Endothelial cell of umbilical vein (primary cell): ENCODE measurements around the gene MKRN1. TPM values are rescaled to one million over a fixed set of nuclear protein-coding genes. Genes with fewer than 3 reads are reported as not detected.

Experiments used
- BruUV-seq: library from RNA; stranded (reverse); fragments of 400-500 nt; replicated peaks from 2 replicates; lab custom pipeline; 2021; lab: Mats Ljungman, UMichigan
- CTCF ChIA-PET: fragments of 300-600, 350-600 bp; sonication (Branson Sonifier 250); formaldehyde crosslinking; loops from one replicate; lab custom pipeline; 2021; ENCODE audit warnings: antibody characterized with exemption, inconsistent platforms; lab: Charles Lee
- POLR2A ChIA-PET: fragments of 300-600, 350-600 bp; sonication (Branson Sonifier 250); formaldehyde crosslinking; loops from one replicate; lab custom pipeline; 2021; ENCODE audit warnings: antibody characterized with exemption, inconsistent platforms; lab: Charles Lee
- DNase-seq: peaks from one replicate; pipeline ENCODE4 v3.0.0-alpha.2; 2011; ENCODE audit warnings: low read depth, low spot score
- FAIRE-seq: peaks from 2 replicates; lab custom pipeline; 2011; peaks lifted over from hg19 to GRCh38; lab: Jason Lieb, UNC
- H2AFZ ChIP-seq: 2 replicates; pipeline ENCODE4 v1.6.0; 2012; ENCODE audit warnings: low read depth, low read length, control low read depth, inconsistent platforms
- H3K27ac ChIP-seq: 2 replicates; pipeline ENCODE4 v1.5.1; 2011; ENCODE audit warnings: low read depth, mild to moderate bottlenecking, control low read depth, low read length, moderate library complexity; ENCODE audit not compliant: insufficient read depth
- H3K27me3 ChIP-seq, 2 experiments: 2 replicates each; pipeline versions ENCODE4 v1.6.0 to v1.6.1; 2011; ENCODE audit warnings: low read length in 2 of 2, mixed read lengths in 1 of 2; ENCODE audit not compliant: control insufficient read depth in 2 of 2, insufficient read depth in 2 of 2
- H3K36me3 ChIP-seq, 2 experiments: 2 replicates in 1 of 2; 3 replicates in 1 of 2; pipeline ENCODE4 v1.5.1; 2011; ENCODE audit warnings: low read length in 2 of 2, mild to moderate bottlenecking in 1 of 2, moderate library complexity in 1 of 2; ENCODE audit not compliant: control insufficient read depth in 2 of 2, insufficient read depth in 2 of 2; ENCODE audit errors: extremely low read depth in 1 of 2
- H3K4me1 ChIP-seq: 3 replicates; pipeline ENCODE4 v1.5.1; 2011; ENCODE audit warnings: mild to moderate bottlenecking, low read length; ENCODE audit not compliant: control insufficient read depth, insufficient read depth; ENCODE audit errors: extremely low read depth
- H3K4me2 ChIP-seq: 2 replicates; pipeline ENCODE4 v1.6.1; 2011; ENCODE audit warnings: low read length, control low read depth, mixed read lengths; ENCODE audit not compliant: insufficient read depth
- H3K4me3 ChIP-seq, 3 experiments: fragments of 200-600 bp in 1 of 3; sonication (generic), shearing (Covaris generic) in 1 of 3; replicated peaks in 1 of 3; 2 replicates each; pipeline ENCODE4 v1.5.1; 2011 to 2016; ENCODE audit warnings: control low read depth in 3 of 3, low read length in 3 of 3, mild to moderate bottlenecking in 2 of 3, inconsistent platforms in 1 of 3, low read depth in 1 of 3, moderate library complexity in 1 of 3; ENCODE audit not compliant: insufficient read depth in 1 of 3
- H3K79me2 ChIP-seq: 2 replicates; pipeline ENCODE4 v1.6.0; 2012; ENCODE audit warnings: low read length, inconsistent platforms; ENCODE audit not compliant: control insufficient read depth, insufficient read depth
- H3K9ac ChIP-seq: replicated peaks from 2 replicates; pipeline ENCODE3; 2011; ENCODE audit warnings: low read length, control low read depth; ENCODE audit not compliant: insufficient read depth; ENCODE audit errors: extremely low read depth
- H3K9me1 ChIP-seq: replicated peaks from 3 replicates; pipeline ENCODE4 v1.6.0; 2011; ENCODE audit warnings: mild to moderate bottlenecking, low read length; ENCODE audit not compliant: control insufficient read depth, insufficient read depth; ENCODE audit errors: extremely low read depth
- H3K9me3 ChIP-seq: replicated peaks from 2 replicates; pipeline ENCODE4 v1.5.1; 2012; ENCODE audit warnings: low read length, inconsistent platforms; ENCODE audit not compliant: control insufficient read depth, insufficient read depth
- H4K20me1 ChIP-seq: replicated peaks from 2 replicates; pipeline ENCODE3; 2011; ENCODE audit warnings: mild to moderate bottlenecking, low read length; ENCODE audit not compliant: control insufficient read depth, insufficient read depth; ENCODE audit errors: extremely low read depth
- EZH2 ChIP-seq: IDR thresholded peaks from 2 replicates; pipeline ENCODE4 v1.6.1; 2012; ENCODE audit warnings: borderline replicate concordance, low read depth, mild to moderate bottlenecking, moderate library complexity, low read length, inconsistent platforms; ENCODE audit not compliant: severe bottlenecking
- FOS ChIP-seq: IDR thresholded peaks from 2 replicates; pipeline ENCODE4 v1.6.1; 2011; ENCODE audit warnings: mild to moderate bottlenecking, low read length, moderate library complexity, borderline replicate concordance; ENCODE audit not compliant: insufficient read depth
- GATA2 ChIP-seq: IDR thresholded peaks from 2 replicates; pipeline ENCODE4 v1.7.0; 2011; ENCODE audit warnings: low read depth, mild to moderate bottlenecking, moderate library complexity, mixed read lengths, low read length; ENCODE audit not compliant: insufficient read length, insufficient read depth
- JUN ChIP-seq: IDR thresholded peaks from 2 replicates; pipeline ENCODE4 v1.6.1; 2011; ENCODE audit warnings: borderline replicate concordance, low read depth; ENCODE audit not compliant: insufficient read length, insufficient read depth
- MYC ChIP-seq: IDR thresholded peaks from one replicate; pipeline ENCODE4 v1.6.1; 2011; ENCODE audit warnings: mild to moderate bottlenecking, low read depth, low read length
- POLR2A ChIP-seq: IDR thresholded peaks from 2 replicates; pipeline ENCODE4 v1.6.1; 2012; ENCODE audit warnings: low read depth, mild to moderate bottlenecking, control low read depth, low read length
- POLR2AphosphoS5 ChIP-seq: IDR thresholded peaks from 2 replicates; pipeline ENCODE4 v1.6.1; 2012; ENCODE audit warnings: low read depth, mild to moderate bottlenecking, control low read depth, low read length, moderate library complexity; ENCODE audit not compliant: insufficient read depth
- dilution Hi-C: fragments of 300-500 bp; cut with MboI; formaldehyde crosslinking; loops from one replicate; pipeline ENCODE4 v1.15.0; 2019; ENCODE audit warnings: low sequenced_read_pairs; ENCODE audit not compliant: extremely low pct_ligation_motif_present
- intact Hi-C: fragments of 100-400 bp; cut with micrococcal nuclease; formaldehyde crosslinking; loops from one replicate; pipeline ENCODE4 v1.10.0; 2022
- polyA plus RNA-seq, 4 experiments: library from polyadenylated mRNA; depleted of rRNA in 3 of 4; stranded (reverse) in 3 of 4; unstranded in 1 of 4; fragments of >200 nt; gene quantifications; 2 replicates each; pipeline versions ENCODE4 v1.2.1 to v1.2.3, GENCODE V29; 2011 to 2012; ENCODE audit warnings: missing spikeins in 1 of 4
- total RNA-seq: library from RNA; stranded (reverse); gene quantifications from 2 replicates; pipeline ENCODE4 v1.2.3, GENCODE V29; 2021

MKRN1 gene
- total and polyA plus RNA-seq, 2 donors (not counting 3 experiments of a cell fraction or from before 2014, with no cell fraction given): 24.9 to 52.2 TPM

DNA sequence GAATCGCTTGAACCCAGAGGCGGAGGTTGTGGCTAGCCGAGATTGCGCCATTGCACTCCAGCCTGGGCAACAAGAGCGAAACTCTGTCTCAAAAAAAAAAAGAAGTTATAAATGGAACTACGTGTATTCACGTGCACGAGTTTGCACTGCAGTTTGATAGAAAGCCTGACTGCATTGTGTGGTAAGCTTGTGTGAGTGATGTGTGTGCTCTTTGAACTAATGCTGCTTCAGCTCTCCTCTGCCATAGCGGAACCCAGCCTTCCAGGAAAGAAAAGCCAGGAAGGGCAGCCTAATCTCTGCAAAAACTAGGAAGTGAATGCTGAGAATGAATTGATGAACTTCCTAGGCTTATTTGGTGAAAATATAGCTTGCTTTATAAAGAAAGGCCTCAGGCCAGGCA is 15.6 kb upstream of the MKRN1 start:
- DNase-seq: no peak
- POLR2A ChIA-PET: no interaction called here
- H3K79me2 ChIP-seq: no peaks in the 10 kb centered on the region
- no peak overlapping the region for H3K27ac ChIP-seq
- dilution Hi-C loops: no loop called here
- FAIRE-seq: no peak
- no peak overlapping the region for H3K4me2 ChIP-seq
- H3K4me1 ChIP-seq: no peaks in the 10 kb centered on the region
- no peaks in the 10 kb centered on the region for H4K20me1 ChIP-seq
- intact Hi-C loops: no loop called here
- CTCF ChIA-PET: interaction anchor here (1.2 to 3.3 kb wide), 3 partner anchors 17 to 145 kb away, joined by 3 to 16 read pairs (median 5); no protein-coding TSS in a partner anchor
- no peak overlapping the region for H2AFZ ChIP-seq
- no TSS peak for BruUV-seq
- H3K27me3 ChIP-seq: no peaks in the 10 kb centered on the region
- no peaks in the 10 kb centered on the region for H3K9me1 ChIP-seq
- no peak overlapping the region for H3K9ac ChIP-seq
- TF ChIP-seq FOS: no peak
- no peak for TF ChIP-seq POLR2A
- no peak for TF ChIP-seq POLR2AphosphoS5
- no peak for TF ChIP-seq MYC
- no peak for TF ChIP-seq EZH2
- no peaks in the 10 kb centered on the region for H3K36me3 ChIP-seq
- no peak overlapping the region for H3K4me3 ChIP-seq
- no peaks in the 10 kb centered on the region for H3K9me3 ChIP-seq

DNA sequence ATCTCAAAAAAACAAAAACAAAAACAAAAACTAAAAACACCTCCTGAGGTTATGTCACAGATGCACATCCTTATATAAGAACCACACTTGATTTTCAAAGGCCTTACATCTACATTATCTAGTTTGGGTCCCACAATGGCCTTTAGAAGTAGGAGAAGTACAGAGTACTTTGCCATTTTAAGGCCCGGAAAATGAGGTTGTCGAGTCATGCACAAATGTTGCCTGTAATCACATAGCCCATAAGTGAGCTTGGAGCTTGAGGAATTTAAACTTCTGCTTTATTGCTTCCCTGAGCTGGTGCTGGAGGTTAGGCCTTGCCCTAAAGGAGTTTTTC is 9.7 kb upstream of the MKRN1 start:
- BruUV-seq: no TSS peak
- Histone ChIP-seq H3K79me2 (no peaks in the 10 kb centered on the region), H3K4me2 (no peak overlapping the region), H3K9ac (no peak overlapping the region), H3K9me3 (no peaks in the 10 kb centered on the region), H3K4me1 (peaks cover 4% of the 10 kb centered on the region), H3K36me3 (no peaks in the 10 kb centered on the region), H3K9me1 (no peaks in the 10 kb centered on the region), H4K20me1 (no peaks in the 10 kb centered on the region), H3K27me3 (peaks cover 0 to 4% of the 10 kb centered on the region in 2 experiments), H3K4me3 (no peak overlapping the region), H2AFZ (no peak overlapping the region), H3K27ac (no peak overlapping the region)
- dilution Hi-C loops (no loop called here), intact Hi-C loops (no loop called here)
- no peak for DNase-seq
- ChIA-PET POLR2A (no interaction called here), CTCF (interaction anchor here (1.1 kb wide), 1 partner anchor 12 kb away, joined by 5 read pairs; no protein-coding TSS in a partner anchor)
- no peak for TF ChIP-seq GATA2
- TF ChIP-seq JUN: no peak
- no peak for TF ChIP-seq POLR2A
- TF ChIP-seq FOS: no peak
- FAIRE-seq: no peak
